Bronchial epithelial cell (primary cell): ENCODE results near the gene IYD. TPM values are rescaled to one million over a fixed set of nuclear protein-coding genes. Genes with fewer than 3 reads are reported as not detected.

Experiments used
- DNase-seq: peaks from one replicate; pipeline ENCODE4 v3.0.0-alpha.2; 2010; ENCODE audit warnings: low read depth
- FAIRE-seq: peaks from 2 replicates; lab custom pipeline; 2011; peaks lifted over from hg19 to GRCh38; lab: Jason Lieb, UNC
- H3K27me3 ChIP-seq: 2 replicates; pipeline ENCODE4 v1.5.1; 2011; ENCODE audit warnings: low read length; ENCODE audit not compliant: control insufficient read depth, insufficient read depth
- H3K36me3 ChIP-seq: 2 replicates; pipeline ENCODE4 v1.5.1; 2011; ENCODE audit warnings: low read length; ENCODE audit not compliant: control insufficient read depth, insufficient read depth
- H3K4me3 ChIP-seq: 2 replicates; pipeline ENCODE4 v1.5.1; 2011; ENCODE audit warnings: mild to moderate bottlenecking, low read depth, low read length, control low read depth
- CTCF ChIP-seq: IDR thresholded peaks from 2 replicates; pipeline ENCODE4 v1.5.1; 2011; ENCODE audit warnings: mild to moderate bottlenecking, moderate library complexity, low read length, control low read depth, inconsistent platforms; ENCODE audit not compliant: insufficient read depth, severe bottlenecking
- total RNA-seq: library from RNA; depleted of rRNA; stranded (reverse); fragments of >200 nt; gene quantifications from 2 replicates; pipeline ENCODE4 v1.2.1, GENCODE V29; 2014

Gene IYD
- total RNA-seq, 1 donor from 2014 or later: not detected

DNA sequence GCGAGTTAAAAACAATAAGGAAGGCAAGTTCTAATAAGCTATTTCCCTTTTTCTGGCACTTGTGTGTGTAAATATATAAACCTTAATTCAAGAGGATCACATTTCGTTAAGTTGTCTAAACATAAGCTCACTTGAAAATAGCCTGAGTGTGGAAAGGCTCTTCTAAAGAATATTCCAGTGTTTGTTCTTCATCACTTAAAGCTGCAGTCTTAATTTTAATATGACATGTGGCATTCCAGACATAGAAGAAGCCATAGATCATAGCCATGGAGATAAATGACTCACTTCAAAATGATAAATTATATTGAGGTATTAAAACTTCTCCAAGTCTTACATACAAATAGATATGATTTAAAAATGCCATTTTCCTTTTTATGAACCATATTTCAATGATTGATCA lies 42.1 kb downstream of the IYD start:
- no peak for FAIRE-seq
- TF ChIP-seq CTCF: no peak
- peak; percentile 61 for DNase-seq
- H3K4me3 ChIP-seq: no peak overlapping the region
- peaks cover 3% of the 10 kb centered on the region for H3K27me3 ChIP-seq
- H3K36me3 ChIP-seq: no peaks in the 10 kb centered on the region

GRCh38 chr6:150412221-150412620 lies 43.4 kb downstream of the IYD start:
- DNase-seq: no peak
- no peaks in the 10 kb centered on the region for H3K36me3 ChIP-seq
- peaks cover 3% of the 10 kb centered on the region for H3K27me3 ChIP-seq
- no peak for FAIRE-seq
- no peak for TF ChIP-seq CTCF
- H3K4me3 ChIP-seq: no peak overlapping the region

DNA sequence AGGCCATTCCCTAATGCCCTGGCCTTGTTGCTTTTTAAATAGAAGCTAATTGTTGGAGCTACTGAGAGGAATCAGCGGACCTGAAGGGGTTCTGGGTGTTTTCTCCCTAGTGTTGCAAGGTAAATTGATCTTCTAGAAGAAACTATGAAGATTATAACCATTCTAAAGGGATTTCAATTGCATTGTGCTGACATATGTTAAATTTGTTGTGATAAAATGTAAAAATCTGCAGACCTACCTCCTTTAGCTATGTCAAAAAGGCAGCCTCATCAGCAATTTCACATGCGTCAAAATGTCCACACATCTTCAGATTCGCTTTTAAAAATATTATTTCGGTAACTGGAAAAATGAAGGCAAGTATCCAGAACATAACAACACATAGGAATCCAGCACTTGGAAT lies 44.4 kb downstream of the IYD start:
- FAIRE-seq (no peak), DNase-seq (no peak)
- no peak for TF ChIP-seq CTCF
- peaks cover 2% of the 10 kb centered on the region for H3K27me3 ChIP-seq
- no peak overlapping the region for H3K4me3 ChIP-seq
- H3K36me3 ChIP-seq: no peaks in the 10 kb centered on the region

DNA sequence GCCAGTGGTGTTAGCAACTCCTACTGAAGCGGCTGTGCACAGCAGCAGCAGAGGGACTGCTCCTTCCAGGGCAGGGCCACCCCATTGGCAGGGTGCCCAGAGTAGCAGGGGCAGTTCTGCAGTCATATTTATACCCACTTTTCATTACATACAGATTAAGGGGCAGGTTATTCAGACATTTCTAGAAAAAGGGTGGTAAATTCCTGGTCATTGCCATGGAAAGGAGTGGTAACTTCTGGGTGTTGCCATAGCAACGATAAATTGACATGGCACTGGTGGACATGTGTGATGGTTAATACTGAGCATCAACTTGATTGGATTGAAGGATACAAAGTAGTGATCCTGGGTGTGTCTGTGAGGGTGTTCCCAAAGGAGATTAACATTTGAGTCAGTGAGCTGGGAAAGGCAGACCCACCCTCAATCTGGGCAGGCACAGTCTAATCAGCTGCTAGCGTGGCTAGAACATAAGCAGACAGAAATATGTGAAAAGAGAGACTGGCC lies 45.0 kb downstream of the IYD start:
- Histone ChIP-seq H3K4me3 (no peak overlapping the region), H3K36me3 (no peaks in the 10 kb centered on the region), H3K27me3 (peaks cover 2% of the 10 kb centered on the region)
- DNase-seq (no peak), FAIRE-seq (no peak)
- no peak for TF ChIP-seq CTCF

DNA sequence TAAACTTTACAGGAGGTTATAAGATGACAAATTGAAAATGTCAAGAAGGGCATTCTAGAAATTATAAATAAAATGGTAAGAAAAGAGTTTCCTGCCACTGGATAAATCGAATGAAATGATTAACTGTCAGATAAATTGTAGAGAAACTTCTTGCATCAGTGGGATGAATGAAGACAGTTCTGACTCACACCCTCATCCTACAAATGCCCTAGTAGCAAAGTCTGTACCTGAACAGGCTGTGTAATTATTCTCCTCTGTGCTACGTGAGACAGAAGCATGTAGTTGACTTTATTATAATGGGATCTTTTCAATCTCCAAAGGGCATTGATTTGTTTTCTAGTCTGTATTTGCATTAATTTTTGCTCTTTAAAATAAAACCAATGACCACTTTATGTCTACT lies 47.3 kb downstream of the IYD start:
- H3K4me3 ChIP-seq: no peak overlapping the region
- H3K27me3 ChIP-seq: peaks cover 2% of the 10 kb centered on the region
- H3K36me3 ChIP-seq: no peaks in the 10 kb centered on the region
- no peak for FAIRE-seq
- TF ChIP-seq CTCF: no peak
- no peak for DNase-seq

DNA sequence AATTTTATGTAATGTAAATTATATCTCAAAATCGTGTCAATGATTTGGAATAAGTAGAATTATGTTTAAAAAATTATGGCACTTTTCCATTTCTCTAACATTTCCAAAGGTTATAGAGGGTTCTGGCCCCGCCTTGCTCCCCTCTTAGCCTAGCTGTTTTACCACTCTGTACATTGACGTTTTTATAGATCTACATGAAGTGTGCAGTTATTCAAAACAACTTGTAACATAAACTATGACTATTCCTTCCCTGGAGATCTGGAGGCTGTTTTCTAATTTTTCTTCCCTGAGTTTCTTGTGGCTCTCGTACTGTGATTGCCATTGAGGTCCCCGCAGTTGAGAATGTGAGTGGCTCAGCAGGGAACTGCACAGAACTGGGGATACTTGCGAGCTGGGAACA lies 48.4 kb downstream of the IYD start:
- no peaks in the 10 kb centered on the region for H3K36me3 ChIP-seq
- no peak for FAIRE-seq
- no peak for DNase-seq
- no peak for TF ChIP-seq CTCF
- H3K27me3 ChIP-seq: peaks cover 2% of the 10 kb centered on the region
- H3K4me3 ChIP-seq: no peak overlapping the region
